Uterus (tissue), 2 donors: Measurements from ENCODE around the gene PCP4L1.

ENCODE experiments used
- CTCF ChIP-seq, 4 experiments: fragments of 200-600 bp in 2 of 4; fragments of 450-650 bp in 2 of 4; sonication (generic) in 2 of 4; IDR thresholded peaks; one replicate each; pipeline ENCODE4 v1.5.1; 2016 to 2019; ENCODE audit warnings: antibody characterized with exemption in 4 of 4, mild to moderate bottlenecking in 2 of 4, moderate library complexity in 1 of 4
- POLR2A ChIP-seq, 2 donors: fragments of 450-650 bp; IDR thresholded peaks; one replicate each; pipeline ENCODE4 v1.6.1; 2016; ENCODE audit warnings: antibody characterized with exemption in 2 of 2, mild to moderate bottlenecking in 1 of 2, moderate library complexity in 1 of 2

GRCh38 chr1:161241682-161242081, 16.9 kb upstream of the PCP4L1 start:
- TF ChIP-seq CTCF (IDR thresholded peaks at IDR 0.05) (no peak), POLR2A (IDR thresholded peaks at IDR 0.05) (no peak)
